ENCODE data around the gene SPINK4.

SPINK4 gene

DNA sequence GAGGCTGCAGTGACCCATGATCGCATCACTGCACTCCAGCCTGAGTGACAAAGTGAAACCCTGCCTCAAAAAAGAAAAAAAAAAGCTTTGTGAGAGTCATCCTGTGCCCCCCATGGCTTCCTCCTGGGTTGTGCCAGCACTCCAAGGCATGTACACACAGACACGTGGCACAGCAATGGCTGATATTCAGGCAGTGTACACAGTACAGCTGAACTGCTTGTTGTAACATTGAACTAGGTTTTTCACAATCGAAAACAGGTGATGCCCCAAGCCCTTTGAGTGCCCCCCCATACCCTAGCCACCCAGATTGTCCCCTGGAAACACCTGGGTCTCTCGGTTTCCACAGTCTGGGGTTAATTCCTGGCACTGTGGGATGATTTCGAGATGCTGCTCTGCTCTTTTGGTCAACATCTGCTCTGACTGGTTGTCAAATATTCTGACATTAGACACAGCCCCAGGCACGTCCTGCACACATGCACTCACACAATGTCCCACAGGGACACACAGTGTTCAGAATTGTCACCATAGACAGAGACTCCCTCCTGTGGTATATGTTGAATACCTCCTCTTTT lies 9.2 kb downstream of the SPINK4 start:
- H3K4me3 ChIP-seq (ENCODE audit: low read depth, low read length): no peak overlapping the region
- TF ChIP-seq, protein P1, sequence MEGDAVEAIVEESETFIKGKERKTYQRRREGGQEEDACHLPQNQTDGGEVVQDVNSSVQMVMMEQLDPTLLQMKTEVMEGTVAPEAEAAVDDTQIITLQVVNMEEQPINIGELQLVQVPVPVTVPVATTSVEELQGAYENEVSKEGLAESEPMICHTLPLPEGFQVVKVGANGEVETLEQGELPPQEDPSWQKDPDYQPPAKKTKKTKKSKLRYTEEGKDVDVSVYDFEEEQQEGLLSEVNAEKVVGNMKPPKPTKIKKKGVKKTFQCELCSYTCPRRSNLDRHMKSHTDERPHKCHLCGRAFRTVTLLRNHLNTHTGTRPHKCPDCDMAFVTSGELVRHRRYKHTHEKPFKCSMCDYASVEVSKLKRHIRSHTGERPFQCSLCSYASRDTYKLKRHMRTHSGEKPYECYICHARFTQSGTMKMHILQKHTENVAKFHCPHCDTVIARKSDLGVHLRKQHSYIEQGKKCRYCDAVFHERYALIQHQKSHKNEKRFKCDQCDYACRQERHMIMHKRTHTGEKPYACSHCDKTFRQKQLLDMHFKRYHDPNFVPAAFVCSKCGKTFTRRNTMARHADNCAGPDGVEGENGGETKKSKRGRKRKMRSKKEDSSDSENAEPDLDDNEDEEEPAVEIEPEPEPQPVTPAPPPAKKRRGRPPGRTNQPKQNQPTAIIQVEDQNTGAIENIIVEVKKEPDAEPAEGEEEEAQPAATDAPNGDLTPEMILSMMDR (IDR thresholded peaks at IDR 0.05; ENCODE audit: low read depth, low read length, missing control alignments): no peak
- no peak for DNase-seq (ENCODE audit: low read depth)

- TF ChIP-seq, protein P1 (IDR thresholded peaks at IDR 0.05; ENCODE audit: low read depth, low read length, missing control alignments): no peak
- no peak overlapping the region for H3K4me3 ChIP-seq (ENCODE audit: low read depth, low read length)
- DNase-seq (ENCODE audit: low read depth): no peak
Measured at GRCh38 chr9:33249983-33250382, 10.0 kb downstream of the SPINK4 start.

GRCh38 chr9:33250458-33250995 lies 10.6 kb downstream of the SPINK4 start:
- no peak overlapping the region for H3K4me3 ChIP-seq (ENCODE audit: low read depth, low read length)
- no peak for DNase-seq (ENCODE audit: low read depth)
- TF ChIP-seq, protein P1 (IDR thresholded peaks at IDR 0.05; ENCODE audit: low read depth, low read length, missing control alignments): no peak

DNA sequence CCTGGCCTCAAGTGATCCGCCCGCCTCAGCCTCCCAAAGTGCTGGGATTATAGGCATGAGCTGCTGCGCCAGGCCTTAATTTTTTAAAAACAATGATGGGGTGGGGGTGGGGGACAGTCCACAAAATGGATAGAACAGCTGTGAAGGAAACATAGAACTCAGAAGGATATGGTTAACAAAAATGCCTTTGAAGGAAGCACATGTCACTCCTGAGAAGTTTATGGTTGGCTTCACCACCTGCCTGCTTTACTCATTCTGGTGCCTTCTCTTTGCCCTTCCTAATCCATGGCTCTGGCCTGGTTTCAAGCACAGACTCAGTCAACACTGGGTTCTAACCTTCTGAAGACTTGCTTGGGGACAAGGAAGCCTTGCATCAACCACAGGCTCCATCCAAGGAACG lies 14.2 kb downstream of the SPINK4 start:
- DNase-seq (ENCODE audit: low read depth): no peak
- TF ChIP-seq, protein P1 (IDR thresholded peaks at IDR 0.05; ENCODE audit: low read depth, low read length, missing control alignments): no peak
- no peak overlapping the region for H3K4me3 ChIP-seq (ENCODE audit: low read depth, low read length)

GRCh38 chr9:33255014-33255413 lies 15.0 kb downstream of the SPINK4 start:
- no peak overlapping the region for H3K4me3 ChIP-seq (ENCODE audit: low read depth, low read length)
- no peak for DNase-seq (ENCODE audit: low read depth)
- TF ChIP-seq, protein P1 (IDR thresholded peaks at IDR 0.05; ENCODE audit: low read depth, low read length, missing control alignments): no peak

DNA sequence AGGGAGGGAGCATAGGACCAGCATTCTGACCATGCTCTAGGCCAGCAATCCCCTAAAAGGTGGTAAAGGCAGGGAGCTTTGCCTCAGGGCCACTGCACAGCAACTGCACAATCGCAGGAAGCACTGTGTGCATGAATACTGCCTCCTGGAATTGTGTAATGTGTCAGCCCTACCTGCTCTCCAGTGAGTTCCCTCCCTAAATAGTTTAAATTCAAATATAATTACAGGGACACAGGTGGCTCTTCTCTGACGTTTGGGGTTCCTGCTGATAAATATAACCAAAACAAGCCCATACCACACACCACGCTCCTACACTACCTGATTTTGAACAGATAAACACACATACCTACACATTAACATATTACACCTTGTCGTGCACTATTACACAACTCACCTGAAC lies 15.5 kb downstream of the SPINK4 start:
- TF ChIP-seq, protein P1 (IDR thresholded peaks at IDR 0.05; ENCODE audit: low read depth, low read length, missing control alignments): no peak
- DNase-seq (ENCODE audit: low read depth): no peak
- H3K4me3 ChIP-seq (ENCODE audit: low read depth, low read length): no peak overlapping the region

- no peak overlapping the region for H3K4me3 ChIP-seq (ENCODE audit: low read depth, low read length)
- TF ChIP-seq, protein P1 (IDR thresholded peaks at IDR 0.05; ENCODE audit: low read depth, low read length, missing control alignments): no peak
- DNase-seq (ENCODE audit: low read depth): no peak
Measured at GRCh38 chr9:33256236-33256635, 16.3 kb downstream of the SPINK4 start.
